Neural crest cell (in vitro differentiated cells): ENCODE data around the gene CEP68. TPM values are rescaled to one million over a fixed set of nuclear protein-coding genes. Genes with fewer than 3 reads are reported as not detected.
"Not testable (repeated sequence)": the region's sequence is repeated elsewhere in the genome, so short reads cannot be mapped to it uniquely, and the experiment has no call there.

Experiments
- DNase-seq: peaks from one replicate; pipeline ENCODE4 v3.0.0; 2021; ENCODE audit warnings: low read depth, mixed read lengths, low spot score
- H3K27ac Mint-ChIP-seq: one replicate; pipeline ENCODE4 v1.8.0; 2021; ENCODE audit warnings: mild to moderate bottlenecking, mixed read lengths; ENCODE audit not compliant: unreplicated experiment
- H3K27me3 Mint-ChIP-seq: 2 replicates; pipeline ENCODE4 v1.8.0; 2021; ENCODE audit warnings: low read depth, mild to moderate bottlenecking, mixed read lengths
- H3K36me3 Mint-ChIP-seq: 2 replicates; pipeline ENCODE4 v1.8.0; 2021; ENCODE audit warnings: low read depth, mild to moderate bottlenecking, mixed read lengths
- H3K4me1 Mint-ChIP-seq: 2 replicates; pipeline ENCODE4 v1.8.0; 2021; ENCODE audit warnings: mixed read lengths
- H3K4me3 Mint-ChIP-seq: one replicate; pipeline ENCODE4 v1.8.0; 2021; ENCODE audit warnings: mild to moderate bottlenecking, mixed read lengths
- H3K9me3 Mint-ChIP-seq: 2 replicates; pipeline ENCODE4 v1.8.0; 2021; ENCODE audit warnings: mixed read lengths
- CTCF ChIP-seq: fragments of 200-600 bp; sonication (generic); conservative IDR thresholded peaks from 2 replicates; pipeline ENCODE4 v1.5.0; 2021; ENCODE audit warnings: antibody characterized with exemption, mild to moderate bottlenecking
- total RNA-seq: library from RNA; stranded (reverse); gene quantifications from 2 replicates; pipeline ENCODE4 v1.2.1, GENCODE V29; 2021

CEP68 gene
- total RNA-seq, 1 donor from 2014 or later, result 25.0 TPM

DNA sequence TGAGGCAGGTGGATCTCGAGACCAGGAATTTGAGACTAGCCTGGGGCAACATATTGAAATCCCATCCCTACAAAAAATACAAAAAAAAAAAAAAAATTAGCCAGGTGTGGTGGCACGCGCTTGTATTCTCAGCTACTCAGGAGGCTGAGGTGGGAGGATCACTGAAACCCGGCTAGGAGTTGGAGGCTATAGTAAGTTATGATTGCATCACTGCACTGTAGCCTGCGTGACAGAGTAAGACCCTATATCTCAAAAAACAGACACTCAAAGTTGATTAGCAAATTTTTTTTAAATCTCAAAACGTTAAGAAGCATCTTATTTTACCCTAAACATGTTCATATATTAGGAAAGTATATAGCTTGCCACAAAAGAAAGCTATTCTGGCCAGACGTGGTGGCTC, 66.1 kb downstream of the CEP68 start:
- Mint-ChIP-seq H3K27me3 (no peaks in the 10 kb centered on the region), H3K36me3 (peaks cover 3% of the 10 kb centered on the region), H3K9me3 (no peaks in the 10 kb centered on the region), H3K4me3 (no peak overlapping the region), H3K4me1 (peaks cover 23% of the 10 kb centered on the region), H3K27ac (no peak overlapping the region)
- TF ChIP-seq CTCF, result no peak
- DNase-seq, result no peak

GRCh38 chr2:65125457-65125856, 69.2 kb downstream of the CEP68 start:
- not testable (repeated sequence) for H3K27ac Mint-ChIP-seq, H3K27me3 Mint-ChIP-seq, H3K36me3 Mint-ChIP-seq, H3K9me3 Mint-ChIP-seq, DNase-seq
- Mint-ChIP-seq H3K4me3 (peak overlapping the region; percentile 81), H3K4me1 (peaks cover 40% of the 10 kb centered on the region)

DNA sequence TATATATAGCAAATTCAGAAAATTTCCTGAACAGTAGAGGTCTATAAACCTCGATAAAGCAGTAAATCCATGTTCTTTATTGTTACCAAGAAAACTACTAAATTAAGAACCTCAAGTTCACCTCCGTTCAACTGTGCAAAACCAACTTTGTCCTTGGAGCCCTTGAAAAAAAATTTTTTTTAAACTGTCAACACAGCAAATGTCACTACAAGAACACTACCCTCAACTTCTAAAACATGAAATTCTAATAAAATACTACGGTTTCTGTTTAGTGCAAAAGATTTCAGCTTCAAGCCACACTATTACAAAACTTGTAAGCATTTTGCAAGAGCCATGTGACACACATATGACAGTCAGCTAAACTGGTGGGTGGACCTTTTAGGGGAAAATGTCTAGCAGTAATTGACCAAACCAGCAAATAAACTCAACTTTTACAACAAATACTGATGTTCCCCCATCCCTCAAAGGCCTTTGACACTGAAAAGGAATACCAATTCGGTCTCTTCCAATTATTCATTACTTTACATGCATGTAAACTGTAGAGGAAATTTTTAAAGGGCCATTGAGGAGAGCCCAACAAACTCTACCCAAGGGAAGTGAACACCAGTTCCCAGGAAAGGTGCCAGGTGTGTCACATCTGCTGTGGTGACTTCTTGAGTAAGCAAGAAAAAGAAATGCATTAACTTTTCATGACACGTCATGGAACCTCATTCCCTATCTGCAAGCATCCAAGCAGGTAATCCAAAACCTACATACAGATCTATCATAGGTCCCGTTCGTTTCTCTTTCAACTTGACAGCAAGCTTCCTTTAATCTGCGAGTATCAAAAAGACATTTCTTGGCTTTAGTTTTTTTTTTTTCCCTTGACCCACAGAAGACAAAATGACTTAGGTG, 72.3 kb downstream of the CEP68 start:
- Mint-ChIP-seq H3K27me3 (no peaks in the 10 kb centered on the region), H3K36me3 (peaks cover 3% of the 10 kb centered on the region), H3K4me1 (peaks cover 37% of the 10 kb centered on the region), H3K9me3 (no peaks in the 10 kb centered on the region), H3K4me3 (peak overlapping the region; percentile 99), H3K27ac (peak overlapping the region; percentile 91)
- DNase-seq, result no peak
- TF ChIP-seq CTCF, result no peak

GRCh38 chr2:65129286-65129825, 73.1 kb downstream of the CEP68 start:
- no peaks in the 10 kb centered on the region for H3K9me3 Mint-ChIP-seq
- TF ChIP-seq CTCF, result no peak
- H3K4me1 Mint-ChIP-seq, result peaks cover 37% of the 10 kb centered on the region
- H3K27me3 Mint-ChIP-seq, result no peaks in the 10 kb centered on the region
- H3K27ac Mint-ChIP-seq, result peak overlapping the region; percentile 100
- peaks cover 3% of the 10 kb centered on the region for H3K36me3 Mint-ChIP-seq
- DNase-seq, result peak; percentile 36
- H3K4me3 Mint-ChIP-seq, result peak overlapping the region; percentile 99

- TF ChIP-seq CTCF, result peak; percentile 42
- Mint-ChIP-seq H3K27ac (peak within 1 kb of the TSS; percentile 100), H3K36me3 (peaks cover 3% of the 10 kb centered on the region), H3K4me3 (peak within 1 kb of the TSS; percentile 99), H3K9me3 (no peaks in the 10 kb centered on the region), H3K4me1 (peaks cover 33% of the 10 kb centered on the region), H3K27me3 (no peaks in the 10 kb centered on the region)
- DNase-seq, result peak; percentile 98
Observed at GRCh38 chr2:65129826-65130663, 73.8 kb downstream of the CEP68 start, which contains the start of gene RAB1A. TSS of gene RAB1A (minus strand) at chr2:65130106. CDS start at chr2:65129915, 191 bp downstream.
